Panc1 (cell line): ENCODE results near the gene CPLX1.

Experiments used
- CTCF ChIP-seq: fragments of 450-650 bp; IDR thresholded peaks from 2 replicates; pipeline ENCODE4 v1.5.1; 2017; ENCODE audit warnings: mild to moderate bottlenecking
- POLR2AphosphoS5 ChIP-seq: IDR thresholded peaks from 2 replicates; pipeline ENCODE4 v1.6.1; 2012; ENCODE audit warnings: mild to moderate bottlenecking, low read depth, low read length, moderate library complexity
- REST ChIP-seq, 2 experiments: IDR thresholded peaks; 2 replicates each; pipeline ENCODE4 v1.6.1; 2011 to 2012; ENCODE audit warnings: low read depth in 2 of 2, control low read depth in 1 of 2, low read length in 1 of 2, mild to moderate bottlenecking in 1 of 2, moderate library complexity in 1 of 2; ENCODE audit not compliant: insufficient read depth in 1 of 2
- SIN3A ChIP-seq: IDR thresholded peaks from 2 replicates; pipeline ENCODE4 v1.6.1; 2012; ENCODE audit warnings: low read depth, mild to moderate bottlenecking, low read length, moderate library complexity, borderline replicate concordance; ENCODE audit not compliant: insufficient read depth
- TCF7L2 ChIP-seq: IDR thresholded peaks from 2 replicates; pipeline ENCODE4 v1.6.1; 2011; ENCODE audit warnings: mild to moderate bottlenecking, low read depth, low read length, inconsistent platforms

- no peak for TF ChIP-seq CTCF
- TF ChIP-seq POLR2AphosphoS5, result no peak
- no peak for TF ChIP-seq TCF7L2
- no peak for TF ChIP-seq REST (IDR thresholded peaks at IDR 0.05; ENCODE audit: insufficient read depth in 1 of 2, low read depth in 2 of 2, low read length in 1 of 2)
- TF ChIP-seq SIN3A, result no peak
Observed at GRCh38 chr4:787561-787981, 38.4 kb downstream of the CPLX1 start.
